ENCODE data around the gene FZD4. TPM values are rescaled to one million over a fixed set of nuclear protein-coding genes. Genes with fewer than 3 reads are reported as not detected.

Gene FZD4
- total and polyA plus RNA-seq, 2 donors (not counting 1 experiment from before 2014, with no cell fraction given) = 0.01 to 0.02 TPM

DNA sequence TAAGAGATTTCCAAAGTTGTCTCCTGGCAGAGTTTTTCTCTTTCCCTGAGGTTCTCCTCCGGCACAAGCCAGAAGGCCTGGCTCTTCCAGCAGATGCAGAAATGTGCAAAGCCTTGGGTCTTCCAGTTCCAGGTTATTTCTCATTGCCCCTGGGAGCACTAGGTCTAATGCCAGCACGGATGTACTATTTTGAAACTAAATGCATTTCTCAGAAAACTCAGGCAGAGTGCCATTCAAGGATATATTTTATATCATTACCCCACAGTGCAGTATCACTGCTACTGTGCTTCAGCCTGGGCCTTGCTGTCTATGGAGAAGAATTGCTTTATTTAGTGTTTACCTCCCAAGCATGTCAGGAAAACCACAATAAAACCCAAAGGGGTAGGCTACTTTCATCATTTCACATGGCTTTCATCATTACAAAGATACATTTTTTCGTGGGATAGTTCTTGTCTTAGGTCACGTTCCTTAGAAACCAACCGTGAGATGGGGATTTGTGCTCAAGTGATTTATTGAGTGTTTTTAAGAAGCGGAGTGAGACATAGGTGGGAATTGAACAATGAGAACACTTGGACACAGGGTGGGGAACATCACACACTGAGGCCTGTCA, 22.4 kb upstream of the FZD4 start:
- Histone ChIP-seq H4K20me1 (ENCODE audit: control insufficient read depth, insufficient read depth, low read length, poor library complexity, severe bottlenecking) (no peaks in the 10 kb centered on the region), H3K79me2 (ENCODE audit: control insufficient read depth, insufficient read depth, low read length) (no peaks in the 10 kb centered on the region), H3K4me1 (ENCODE audit: control insufficient read depth in 2 of 2, insufficient read depth in 2 of 2, low read length in 2 of 2) (no peaks in the 10 kb centered on the region), H3K36me3 (replicated peaks in 1 of 2; ENCODE audit: control extremely low read depth in 1 of 2, control insufficient read depth in 1 of 2, extremely low read depth in 1 of 2, insufficient read depth in 2 of 2, low read length in 1 of 2) (no peaks in the 10 kb centered on the region), H3K4me2 (replicated peaks; ENCODE audit: low read depth, low read length, poor library complexity, severe bottlenecking) (no peak overlapping the region), H3K9me3 (ENCODE audit: control extremely low read depth in 1 of 3, control insufficient read depth in 2 of 3, insufficient read depth in 1 of 3, low read length in 2 of 3) (peaks cover 0 to 9% (median 8%) of the 10 kb centered on the region in 3 donors), H2AFZ (ENCODE audit: insufficient read depth, low read depth, low read length, poor library complexity, severe bottlenecking) (no peak overlapping the region), H3K4me3 (ENCODE audit: control extremely low read depth in 1 of 5, extremely low read depth in 1 of 5, insufficient read depth in 1 of 5, low read depth in 2 of 5, low read length in 4 of 5) (no peak overlapping the region), H3K9ac (ENCODE audit: low read length) (no peak overlapping the region), H3K27me3 (replicated peaks in 1 of 4; ENCODE audit: control extremely low read depth in 1 of 4, control insufficient read depth in 3 of 4, insufficient read depth in 4 of 4, low read length in 3 of 4) (no peaks in the 10 kb centered on the region), H3K27ac (ENCODE audit: low read length in 2 of 2) (no peak overlapping the region)
- CTCF ChIA-PET = interaction anchor here (1.0 to 1.4 kb wide), 3 partner anchors 120 to 312 kb away, joined by 4 to 5 read pairs (median 4); no protein-coding TSS in a partner anchor
- Mint-ChIP-seq H3K27ac (no peak overlapping the region), H3K4me1 (no peaks in the 10 kb centered on the region), H3K27me3 (peaks cover 6% of the 10 kb centered on the region), H3K9me3 (ENCODE audit: insufficient read depth) (peaks cover 12% of the 10 kb centered on the region), H3K4me3 (no peak overlapping the region)
- POLR2A ChIA-PET = no interaction called here
- ATAC-seq (ENCODE audit: low read depth) (no peak), DNase-seq (no peak)
- WGBS (ENCODE audit: insufficient coverage) = 88% methylated on average over 1 of the region's 6 CpGs
- intact Hi-C loops (cut with micrococcal nuclease) = loop anchor here (5.0 kb wide), 1 partner anchor 120 kb away; no protein-coding TSS in a partner anchor
- TF ChIP-seq CTCF (IDR thresholded peaks at IDR 0.05) (no peak), EZH2 (IDR thresholded peaks at IDR 0.05; ENCODE audit: borderline replicate concordance, insufficient read depth, low read depth, low read length, poor library complexity, severe bottlenecking) (no peak)

DNA sequence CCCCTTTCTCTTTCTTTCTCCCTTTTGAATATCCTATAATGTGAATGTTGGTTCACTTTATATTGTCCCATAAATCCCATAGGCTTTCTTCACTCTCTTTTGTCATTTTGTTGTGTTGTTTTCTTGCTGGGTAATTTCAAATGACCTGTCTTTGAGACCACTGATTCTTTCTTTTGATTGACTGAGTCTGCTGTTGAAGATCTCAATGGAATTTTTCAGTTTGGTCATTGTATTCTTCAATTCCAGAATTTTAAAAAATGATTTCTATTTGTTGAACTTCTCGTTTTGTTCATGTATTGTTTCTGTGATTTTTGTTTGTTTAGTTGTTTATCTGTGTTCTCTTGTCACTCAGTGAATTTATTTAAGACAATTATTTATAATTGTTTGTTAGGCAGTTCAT, 17.5 kb upstream of the FZD4 start:
- POLR2A ChIA-PET = no interaction called here
- intact Hi-C loops (cut with micrococcal nuclease) = no loop called here
- no peak for DNase-seq
- no peaks in the 10 kb centered on the region for H4K20me1 ChIP-seq (ENCODE audit: control insufficient read depth, insufficient read depth, low read length, poor library complexity, severe bottlenecking)
- no peaks in the 10 kb centered on the region for H3K4me1 Mint-ChIP-seq
- no peak overlapping the region for H3K27ac ChIP-seq (ENCODE audit: low read length in 2 of 2)
- H3K4me3 Mint-ChIP-seq = no peak overlapping the region
- no peak for ATAC-seq (ENCODE audit: low read depth)
- H3K4me2 ChIP-seq (replicated peaks; ENCODE audit: low read depth, low read length, poor library complexity, severe bottlenecking) = no peak overlapping the region
- peaks cover 12% of the 10 kb centered on the region for H3K9me3 Mint-ChIP-seq (ENCODE audit: insufficient read depth)
- CTCF ChIA-PET = interaction anchor here (0.7 kb wide), 1 partner anchor 34 kb away, joined by 3 read pairs; no protein-coding TSS in a partner anchor
- H2AFZ ChIP-seq (ENCODE audit: insufficient read depth, low read depth, low read length, poor library complexity, severe bottlenecking) = no peak overlapping the region
- peaks cover 0 to 16% (median 11%) of the 10 kb centered on the region in 3 donors for H3K9me3 ChIP-seq (ENCODE audit: control extremely low read depth in 1 of 3, control insufficient read depth in 2 of 3, insufficient read depth in 1 of 3, low read length in 2 of 3)
- no peak overlapping the region for H3K4me3 ChIP-seq (ENCODE audit: control extremely low read depth in 1 of 5, extremely low read depth in 1 of 5, insufficient read depth in 1 of 5, low read depth in 2 of 5, low read length in 4 of 5)
- peaks cover 0 to 7% (median 0%) of the 10 kb centered on the region in 4 experiments for H3K27me3 ChIP-seq (replicated peaks in 1 of 4; ENCODE audit: control extremely low read depth in 1 of 4, control insufficient read depth in 3 of 4, insufficient read depth in 4 of 4, low read length in 3 of 4)
- TF ChIP-seq CTCF (IDR thresholded peaks at IDR 0.05) (no peak), EZH2 (IDR thresholded peaks at IDR 0.05; ENCODE audit: borderline replicate concordance, insufficient read depth, low read depth, low read length, poor library complexity, severe bottlenecking) (no peak)
- H3K9ac ChIP-seq (ENCODE audit: low read length) = no peak overlapping the region
- H3K36me3 ChIP-seq (replicated peaks in 1 of 2; ENCODE audit: control extremely low read depth in 1 of 2, control insufficient read depth in 1 of 2, extremely low read depth in 1 of 2, insufficient read depth in 2 of 2, low read length in 1 of 2) = no peaks in the 10 kb centered on the region
- WGBS (ENCODE audit: insufficient coverage) = no CpG with 5 or more reads among the region's 1 CpG
- H3K4me1 ChIP-seq (ENCODE audit: control insufficient read depth in 2 of 2, insufficient read depth in 2 of 2, low read length in 2 of 2) = no peaks in the 10 kb centered on the region
- peaks cover 20% of the 10 kb centered on the region for H3K27me3 Mint-ChIP-seq
- H3K27ac Mint-ChIP-seq = no peak overlapping the region
- no peaks in the 10 kb centered on the region for H3K79me2 ChIP-seq (ENCODE audit: control insufficient read depth, insufficient read depth, low read length)

Data from B cell (primary cell).